ENCODE data around the gene ACTR3C.
"Not testable (repeated sequence)": the region's sequence is repeated elsewhere in the genome, so short reads cannot be mapped to it uniquely, and the experiment has no call there.

GRCh38 chr7:150222083-150222972 is 101.0 kb downstream of the ACTR3C start:
- TF ChIP-seq CTCF (conservative IDR thresholded peaks at IDR 0.05 in 1 of 2, IDR thresholded peaks at IDR 0.05 in 1 of 2; ENCODE audit: low read depth in 1 of 2, low read length in 2 of 2); EZH2 (IDR thresholded peaks at IDR 0.05; ENCODE audit: low read length, missing control alignments): not testable (repeated sequence)

Measured in fibroblast of lung (primary cell).